Measurements from ENCODE around the gene DDX4.
"Not testable (repeated sequence)": the region's sequence is repeated elsewhere in the genome, so short reads cannot be mapped to it uniquely, and the experiment has no call there.

DDX4 gene

DNA sequence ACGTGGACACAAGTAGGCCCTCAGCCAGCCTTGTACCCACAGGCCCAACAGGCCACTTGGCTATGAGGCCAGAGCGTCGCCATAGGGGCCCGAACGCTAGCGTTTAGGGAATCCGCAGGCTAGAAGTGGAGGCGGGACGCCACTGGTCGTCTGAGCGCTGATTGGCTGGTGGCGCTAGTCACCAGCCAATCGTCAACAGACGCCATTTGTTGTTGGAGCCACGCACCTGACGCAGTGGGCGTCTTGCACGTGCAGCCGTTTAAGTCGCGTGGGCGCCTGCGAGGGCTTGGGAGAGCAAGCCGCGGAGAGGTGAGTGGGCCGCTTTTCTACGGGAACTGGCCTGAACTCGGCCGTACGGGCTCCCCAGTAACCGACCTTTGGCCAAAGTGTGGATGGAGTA lies at the start of gene DDX4:
DDX4 (plus strand) TSS at position 269 of the 400 bp plus-strand sequence. CDS start 903 bp downstream, outside the sequence.
- DNase-seq (ENCODE audit: low spot score): no peak

DNA sequence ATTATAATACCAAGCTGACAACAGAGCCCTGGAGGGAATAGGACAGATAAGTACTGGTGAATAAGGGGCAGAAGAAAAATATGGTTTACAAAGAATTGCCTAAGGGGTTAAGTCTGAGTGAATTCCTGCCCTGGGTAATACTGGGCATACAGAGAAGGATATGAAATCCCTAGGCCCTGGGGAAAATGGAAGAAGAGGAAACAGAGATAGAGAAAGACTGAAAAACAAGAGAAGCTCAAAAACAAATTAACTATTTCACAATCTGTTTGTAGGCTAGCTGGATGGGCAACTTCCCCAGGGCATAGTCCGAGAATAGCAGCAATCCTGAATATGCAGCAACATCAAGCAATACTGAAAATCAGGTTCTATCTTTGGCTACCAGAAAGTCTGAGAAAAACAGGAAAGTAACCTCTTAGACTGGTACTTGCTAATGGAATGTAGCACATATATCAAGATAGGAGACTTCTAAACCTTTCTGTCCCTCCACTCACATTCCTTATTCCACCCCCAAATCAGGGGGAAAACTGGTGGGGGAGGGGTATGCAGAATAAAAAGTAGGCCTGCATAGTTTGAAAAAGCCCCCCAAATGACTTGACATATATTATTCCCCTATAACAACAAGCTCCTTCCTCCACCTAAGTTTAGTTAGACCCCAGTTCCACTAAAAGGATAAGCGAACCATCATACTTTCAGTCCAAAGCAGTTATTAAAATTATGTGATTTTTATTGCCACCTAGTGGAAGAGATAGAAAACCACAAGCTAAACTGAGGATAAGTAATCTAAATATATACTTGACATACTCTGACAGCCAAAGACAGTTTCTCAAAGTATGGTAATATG lies 46.4 kb upstream of the DDX4 start:
- DNase-seq (ENCODE audit: low spot score): no peak

DNA sequence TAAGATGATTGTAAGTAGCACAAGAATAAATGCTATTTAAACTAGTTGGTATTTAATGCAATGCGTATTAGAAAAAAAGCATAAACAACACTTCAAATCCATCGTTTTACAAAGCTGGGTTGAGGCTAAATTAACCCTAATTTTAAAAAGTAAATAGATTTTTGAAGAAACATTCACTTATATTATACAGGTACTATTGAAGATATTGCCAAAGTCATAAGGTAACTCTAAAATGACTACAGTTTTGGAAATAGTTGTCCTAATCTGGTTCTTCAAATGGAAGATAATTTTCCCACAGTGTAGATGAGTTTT lies 45.8 kb upstream of the DDX4 start:
- DNase-seq (ENCODE audit: low spot score): no peak

DNA sequence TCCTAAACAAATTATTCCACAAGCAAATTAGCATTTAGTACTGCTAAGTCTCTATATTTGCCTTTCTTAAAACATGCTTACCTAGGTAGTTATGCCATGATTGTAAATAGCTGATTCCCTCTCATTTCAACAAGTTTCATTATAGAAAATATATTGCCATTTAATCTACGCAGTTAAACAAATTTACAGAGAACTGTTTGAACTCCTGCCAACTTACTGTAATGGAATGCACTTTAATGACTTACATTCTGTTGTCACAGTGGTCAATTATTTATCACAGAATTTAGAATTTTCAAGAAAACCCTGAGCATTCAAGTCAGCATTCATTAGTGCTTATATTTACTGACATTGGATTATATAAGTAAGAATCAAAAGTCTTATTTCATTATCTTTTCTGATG lies 45.4 kb upstream of the DDX4 start:
- no peak for DNase-seq (ENCODE audit: low spot score)

DNA sequence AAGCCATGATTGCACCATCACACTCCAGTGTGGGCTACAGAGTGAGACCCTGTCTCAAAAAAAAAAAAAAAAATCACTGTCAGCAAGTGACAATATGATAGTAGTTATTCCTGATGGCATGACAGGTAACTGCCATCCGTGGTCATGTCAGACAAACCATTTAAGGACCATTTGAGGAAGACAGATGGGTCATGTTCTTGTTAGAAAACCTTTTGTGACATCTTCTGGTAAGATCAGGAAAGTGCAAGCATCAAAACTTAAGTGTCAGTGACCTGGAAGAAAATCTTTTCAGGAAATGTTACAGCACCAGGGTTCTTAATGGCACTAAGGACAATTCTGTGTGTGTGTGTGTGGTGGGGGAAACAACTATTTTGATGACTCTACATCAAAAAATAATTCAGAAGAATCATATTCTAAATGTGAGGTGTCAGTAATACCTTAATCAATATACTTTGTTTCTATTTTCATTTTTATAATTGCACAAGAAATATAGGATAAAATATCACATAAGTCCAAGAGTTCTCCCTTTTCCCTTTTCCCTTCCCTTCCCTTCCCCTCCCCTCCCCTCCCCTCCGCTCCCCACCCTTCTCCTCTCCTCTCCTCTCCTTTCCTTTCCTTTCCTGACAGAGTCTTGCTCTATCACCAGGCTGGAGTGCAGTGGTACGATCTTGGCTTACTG lies 43.6 kb upstream of the DDX4 start:
- DNase-seq (ENCODE audit: low spot score): no peak

DNA sequence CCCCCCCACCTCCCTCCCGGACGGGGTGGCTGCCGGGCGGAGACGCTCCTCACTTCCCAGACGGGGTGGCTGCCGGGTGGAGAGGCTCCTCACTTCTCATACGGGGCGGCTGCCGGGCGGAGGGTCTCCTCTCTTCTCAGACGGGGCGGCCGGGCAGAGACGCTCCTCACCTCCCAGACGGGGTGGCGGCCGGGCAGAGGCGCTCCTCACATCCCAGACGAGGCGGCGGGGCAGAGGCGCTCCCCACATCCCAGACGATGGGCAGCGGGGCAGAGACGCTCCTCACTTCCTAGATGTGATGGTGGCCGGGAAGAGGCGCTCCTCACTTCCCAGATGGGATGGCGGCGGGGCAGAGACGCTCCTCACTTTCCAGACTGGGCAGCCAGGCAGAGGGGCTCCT lies 41.2 kb upstream of the DDX4 start:
- DNase-seq (ENCODE audit: low spot score): not testable (repeated sequence)

DNA sequence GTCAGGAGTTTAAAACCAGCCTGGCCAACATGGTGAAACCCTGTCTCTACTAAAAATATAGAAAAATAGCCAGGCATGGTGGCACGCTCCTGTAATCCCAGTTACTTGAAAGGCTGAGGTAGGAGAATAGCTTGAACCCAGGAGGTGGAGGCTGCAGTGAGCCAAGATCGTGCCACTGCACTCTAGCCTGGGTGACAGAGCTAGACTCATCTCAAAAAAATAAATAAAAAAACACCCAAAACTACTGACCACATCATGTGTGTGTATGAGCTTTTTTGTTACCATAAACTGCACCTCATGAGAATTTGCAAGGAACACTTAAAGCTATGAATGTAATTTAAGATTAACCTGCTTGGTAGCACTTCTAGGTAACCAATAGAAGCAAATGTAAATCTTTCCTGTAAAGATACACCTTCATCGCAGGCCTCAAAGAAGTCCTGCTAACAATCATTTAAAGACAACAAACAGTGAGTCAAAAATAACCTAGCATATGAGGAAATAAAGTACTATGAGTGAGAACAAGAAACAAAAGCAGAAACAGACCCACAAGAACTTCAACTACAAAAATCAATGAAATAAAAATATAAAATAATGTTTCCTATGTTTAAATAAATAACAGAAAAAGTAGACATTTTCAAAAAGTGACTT lies 38.7 kb upstream of the DDX4 start:
- DNase-seq (ENCODE audit: low spot score): no peak

DNA sequence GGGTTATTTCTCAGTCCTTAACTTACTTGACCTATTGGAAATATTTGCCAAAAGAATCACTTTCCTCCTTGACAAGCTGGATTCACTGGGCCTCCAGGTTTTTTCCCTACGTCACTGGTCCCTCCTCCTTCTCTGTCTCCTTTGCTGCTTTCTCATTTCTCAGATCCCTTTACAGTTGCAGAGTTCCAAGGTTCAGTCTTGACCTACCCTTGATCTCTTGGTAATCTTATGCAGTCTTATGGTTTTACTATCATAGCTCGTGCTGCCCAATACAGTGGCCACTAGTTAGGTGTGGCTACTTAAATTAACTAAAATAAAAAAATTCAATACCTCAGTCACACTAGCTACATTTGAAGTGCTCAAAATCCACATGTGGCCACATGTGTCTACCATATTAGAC lies 37.1 kb upstream of the DDX4 start:
- DNase-seq (ENCODE audit: low spot score): no peak

DNA sequence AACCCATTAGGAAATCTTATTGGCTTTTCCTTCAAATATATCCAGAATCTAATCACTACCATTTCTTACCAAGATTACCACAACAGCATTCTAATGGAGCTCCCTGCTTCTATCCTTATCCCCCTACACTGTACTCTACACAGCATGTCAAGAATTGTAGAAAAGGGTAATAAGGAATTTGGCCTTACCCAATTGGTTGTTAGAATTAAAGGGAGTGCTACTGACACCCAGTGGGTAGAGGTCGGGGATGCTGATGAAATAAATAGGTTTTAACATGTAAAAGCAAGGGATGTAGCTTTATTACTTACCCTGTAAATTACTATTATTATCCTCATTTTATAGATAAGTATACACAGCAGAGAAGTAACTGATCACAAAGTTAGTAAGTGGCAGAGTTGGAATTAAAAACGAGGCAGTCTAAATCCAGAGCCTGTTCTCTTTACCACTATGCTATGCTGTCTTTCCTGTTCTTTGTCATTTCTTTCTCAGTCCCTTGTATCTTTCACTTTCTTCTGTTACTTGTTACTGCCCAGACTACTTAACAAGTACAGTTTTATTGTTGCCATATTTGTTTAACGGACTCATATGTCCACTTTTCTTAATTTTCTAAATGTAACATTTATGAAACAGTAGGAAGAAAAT lies 36.3 kb upstream of the DDX4 start:
- DNase-seq (ENCODE audit: low spot score): no peak

DNA sequence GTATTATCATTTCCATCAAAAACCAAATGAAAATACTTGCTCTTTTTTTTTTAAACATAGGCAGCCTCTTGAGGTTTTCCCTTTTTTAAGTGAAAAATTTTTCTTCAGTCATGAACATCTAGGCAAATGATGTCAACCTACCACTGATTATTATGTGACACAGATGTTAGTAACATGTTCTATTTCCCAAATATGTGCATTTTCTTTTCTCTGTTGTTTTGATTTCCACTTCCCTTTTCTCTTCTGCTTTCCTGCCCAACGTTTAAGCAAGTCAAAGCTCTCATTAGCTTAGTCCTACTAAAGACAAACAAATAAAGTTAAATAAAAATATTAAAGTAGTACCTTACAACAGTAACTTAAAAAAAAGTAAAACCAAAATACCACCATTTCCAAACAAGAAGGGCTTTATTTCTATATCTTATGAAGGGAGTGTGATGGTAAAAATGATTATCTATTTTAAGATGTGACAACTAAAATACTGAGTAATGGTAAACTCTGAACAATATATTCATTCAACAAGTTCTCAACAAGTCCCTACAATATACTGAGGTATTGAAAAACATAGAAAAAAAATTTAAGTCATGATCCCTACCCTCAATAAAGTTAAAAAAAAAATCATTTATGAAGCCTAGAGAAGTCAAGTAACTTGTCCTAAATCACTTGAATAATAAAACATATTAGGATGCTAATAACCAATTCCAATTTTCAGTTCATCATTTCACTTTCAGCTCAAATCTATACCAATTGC lies 35.1 kb upstream of the DDX4 start:
- DNase-seq (ENCODE audit: low spot score): no peak

DNA sequence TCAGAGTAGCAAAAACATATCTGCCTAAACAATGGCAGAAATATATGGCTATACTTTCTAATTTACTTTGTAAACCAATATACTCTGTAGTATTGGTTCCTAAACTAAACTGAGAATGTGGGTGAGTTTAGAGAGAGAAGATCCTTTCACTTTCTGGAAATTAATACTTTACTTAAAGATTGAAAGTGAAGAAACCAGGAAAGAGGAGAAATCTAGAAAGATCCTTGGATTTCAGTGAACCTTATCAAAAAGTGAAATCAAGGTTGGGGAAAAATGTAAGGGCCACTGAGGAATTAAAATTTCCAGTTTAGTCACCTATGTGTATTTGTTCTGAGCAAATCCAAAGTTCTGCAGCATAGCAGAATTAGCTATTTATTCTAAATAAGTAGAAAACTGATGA lies 31.6 kb upstream of the DDX4 start:
- DNase-seq (ENCODE audit: low spot score): no peak

DNA sequence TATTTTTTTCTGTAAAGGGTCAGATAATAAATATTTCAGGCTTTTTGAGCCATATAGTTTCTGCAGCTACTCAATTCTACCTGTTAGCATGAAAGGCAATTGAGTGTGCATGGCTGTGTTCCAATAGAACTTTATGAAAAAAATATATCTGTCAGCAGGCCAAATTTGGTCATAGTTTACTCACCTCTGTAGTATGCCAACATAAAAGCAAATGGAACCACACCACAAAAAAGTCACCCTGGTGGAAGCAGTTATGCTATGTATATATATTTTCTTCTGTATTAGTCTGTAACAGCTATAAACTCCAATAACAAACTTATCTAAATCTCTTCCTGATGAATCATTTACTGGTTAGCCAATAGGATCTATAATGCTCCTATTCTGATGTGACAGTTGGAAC lies 29.1 kb upstream of the DDX4 start:
- DNase-seq (ENCODE audit: low spot score): no peak

DNA sequence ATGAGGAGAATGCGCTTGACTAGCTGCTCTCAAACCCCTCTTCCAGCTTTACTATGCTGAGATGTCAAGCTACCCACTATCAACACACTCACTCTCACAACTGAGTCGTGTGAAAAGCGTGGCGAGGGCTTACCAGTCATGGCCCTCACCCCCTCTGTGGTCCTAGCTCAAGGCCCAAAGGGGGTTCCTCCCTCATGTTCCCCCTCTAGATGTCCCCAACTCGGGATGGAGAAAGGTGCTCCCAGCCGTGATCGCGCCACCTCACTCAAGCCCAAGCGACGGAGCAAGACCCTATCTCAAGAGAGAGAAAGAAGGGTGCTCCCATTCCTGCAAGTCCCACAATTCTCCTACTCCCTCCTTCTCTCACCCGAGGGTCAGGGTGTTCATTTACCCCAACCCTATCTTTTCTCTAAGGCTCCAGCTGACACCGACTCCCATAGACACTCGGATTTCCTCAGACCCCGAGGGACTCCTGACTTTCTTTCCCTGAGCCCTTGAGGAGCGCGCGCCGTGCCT lies 26.3 kb upstream of the DDX4 start:
- DNase-seq (ENCODE audit: low spot score): no peak

DNA sequence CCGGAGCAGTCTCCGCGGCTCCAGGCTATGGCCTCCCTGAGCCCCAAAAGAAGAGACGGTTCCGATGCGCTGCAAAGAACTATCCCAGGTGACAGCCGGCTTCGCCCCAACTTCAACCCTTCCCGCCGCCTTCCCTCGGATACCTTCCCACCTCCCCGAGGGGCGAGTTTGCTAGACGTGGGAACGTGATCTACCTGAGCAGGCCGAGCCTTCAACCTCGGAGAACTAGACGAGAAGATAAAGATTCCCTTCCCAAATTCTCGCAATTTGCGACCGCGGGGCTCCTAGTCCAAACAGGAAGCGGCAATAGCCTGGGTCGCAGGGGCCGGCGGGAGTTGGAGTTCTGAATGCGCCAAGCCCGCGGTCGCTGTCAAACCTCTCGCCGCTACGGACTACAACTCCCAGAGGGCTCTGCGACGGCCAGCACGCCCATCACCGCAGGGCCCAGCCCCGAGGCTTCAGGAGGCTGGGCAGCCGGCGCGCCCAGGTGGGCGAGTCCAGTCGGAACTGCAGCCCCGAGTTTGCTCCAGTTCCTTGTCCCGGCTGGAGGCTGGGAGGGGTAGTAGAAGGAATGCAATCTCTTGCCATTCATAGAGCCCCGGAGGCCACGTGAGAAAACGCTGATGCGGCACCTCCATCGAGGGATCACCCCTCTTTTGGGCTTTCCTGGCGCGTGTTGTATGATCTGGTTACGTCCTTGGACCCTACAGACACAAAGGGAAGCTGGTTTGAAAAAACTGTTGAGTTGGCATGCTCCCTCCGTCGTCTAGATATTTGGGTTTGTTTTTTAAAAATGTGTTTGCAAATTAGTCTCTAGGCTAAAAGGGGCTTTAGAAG lies 25.6 kb upstream of the DDX4 start, which contains the start of gene SLC38A9:
SLC38A9 (minus strand) TSS at position 302 of the 837 bp plus-strand sequence. CDS start 14,366 bp downstream, outside the sequence.
- peak; percentile 96 for DNase-seq (ENCODE audit: low spot score)

DNA sequence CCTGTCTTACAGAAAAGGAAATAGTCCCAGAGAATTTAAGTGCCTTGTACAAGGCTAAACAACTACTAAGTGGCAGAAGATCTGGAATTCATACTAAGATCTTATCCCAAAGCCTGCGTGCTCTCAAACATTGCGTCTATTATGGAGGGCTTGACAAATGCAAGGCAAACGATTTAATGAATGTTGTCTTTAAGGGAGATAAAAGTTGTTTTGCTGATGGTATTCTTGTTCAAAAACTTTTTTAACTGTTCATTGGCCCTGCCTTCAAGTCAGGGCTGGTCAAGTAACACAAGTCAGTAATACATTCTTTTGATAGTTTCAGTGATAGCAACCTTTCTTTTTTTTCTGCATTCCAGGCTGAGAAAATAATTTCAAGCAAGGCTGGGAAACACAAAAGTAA lies 24.0 kb upstream of the DDX4 start:
- DNase-seq (ENCODE audit: low spot score): no peak

DNA sequence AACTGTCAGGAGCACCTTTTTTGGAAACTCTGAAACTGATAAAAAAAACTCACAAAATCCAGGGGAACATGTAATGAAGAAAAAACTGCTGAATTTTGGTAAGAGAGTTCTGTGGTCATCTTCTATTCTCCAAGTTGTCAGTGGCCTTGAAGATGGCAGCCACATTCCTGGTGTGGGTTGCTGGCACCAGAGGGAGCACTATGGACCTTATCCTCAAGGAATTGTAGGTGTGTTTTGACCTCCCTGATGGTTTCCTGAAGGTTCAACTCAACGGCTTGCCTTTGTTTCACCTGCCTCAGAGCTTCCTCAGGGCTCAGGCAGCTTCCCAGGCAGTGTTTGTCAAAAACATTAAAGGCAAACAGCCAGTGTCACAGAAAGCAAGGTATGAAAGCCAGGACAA lies 23.5 kb upstream of the DDX4 start:
- no peak for DNase-seq (ENCODE audit: low spot score)

DNA sequence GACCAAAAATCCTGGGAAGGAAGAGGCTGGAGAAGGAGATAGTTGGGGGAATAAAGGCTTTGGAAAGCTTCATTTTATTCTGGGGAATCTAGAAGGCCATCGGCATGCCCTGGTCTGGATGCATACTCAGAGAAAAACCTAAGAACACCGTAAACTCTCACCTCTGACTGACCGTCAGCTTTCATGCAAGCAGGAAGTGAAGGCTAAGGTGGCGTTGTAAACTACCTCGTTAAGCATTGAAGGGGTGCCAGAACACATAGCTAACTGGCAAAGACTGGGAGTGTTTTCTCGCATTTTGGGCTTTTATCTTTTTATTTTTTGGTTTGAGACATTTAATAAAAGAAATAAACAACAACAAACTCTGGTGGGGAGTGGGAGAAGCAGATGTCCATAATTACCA lies 23.1 kb upstream of the DDX4 start:
- DNase-seq (ENCODE audit: low spot score): no peak

DNA sequence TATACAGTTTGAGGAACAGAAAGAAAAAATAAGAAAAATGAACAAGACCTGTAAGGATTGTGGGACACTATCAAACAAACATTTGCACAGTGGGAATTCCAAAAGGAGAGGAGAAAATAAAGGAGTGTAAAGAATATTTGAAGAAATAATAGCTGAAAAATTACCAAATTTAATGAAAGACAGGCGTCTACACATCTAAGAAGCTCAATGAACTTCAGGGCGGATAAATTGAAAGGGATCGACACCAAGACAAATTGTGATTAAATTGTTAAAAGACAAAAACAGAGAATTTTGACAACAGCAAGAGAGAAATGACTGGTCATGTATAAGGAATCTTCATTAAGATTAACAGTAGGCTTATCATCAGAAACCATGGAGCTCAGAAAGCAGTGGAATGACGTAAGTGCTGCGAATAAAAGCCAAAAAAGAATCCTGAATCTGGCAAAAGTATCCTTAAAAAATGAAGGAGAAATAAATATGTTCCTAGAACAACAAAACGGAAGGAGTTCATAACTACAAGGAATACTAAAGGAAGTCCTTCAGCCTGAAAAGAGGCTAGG lies 22.3 kb upstream of the DDX4 start:
- no peak for DNase-seq (ENCODE audit: low spot score)

DNA sequence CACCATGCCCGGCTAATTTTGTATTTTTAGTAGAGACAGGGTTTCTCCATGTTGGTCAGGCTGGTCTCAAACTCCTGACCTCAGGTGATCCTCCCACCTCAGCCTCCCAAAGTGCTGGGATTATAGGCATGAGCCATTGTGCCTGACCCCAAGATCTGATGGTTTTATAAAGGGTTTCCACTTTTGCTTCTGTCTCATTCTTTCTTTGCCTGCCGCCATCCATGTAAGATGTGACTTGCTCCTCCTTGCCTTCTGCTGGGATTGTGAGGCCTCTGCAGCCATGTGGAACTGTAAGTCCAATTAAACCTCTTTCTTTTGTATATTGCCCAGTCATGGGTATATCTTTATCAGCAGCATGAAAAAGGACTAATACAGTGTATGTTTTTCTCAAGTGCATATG lies 18.8 kb upstream of the DDX4 start:
- not testable (repeated sequence) for DNase-seq (ENCODE audit: low spot score)

DNA sequence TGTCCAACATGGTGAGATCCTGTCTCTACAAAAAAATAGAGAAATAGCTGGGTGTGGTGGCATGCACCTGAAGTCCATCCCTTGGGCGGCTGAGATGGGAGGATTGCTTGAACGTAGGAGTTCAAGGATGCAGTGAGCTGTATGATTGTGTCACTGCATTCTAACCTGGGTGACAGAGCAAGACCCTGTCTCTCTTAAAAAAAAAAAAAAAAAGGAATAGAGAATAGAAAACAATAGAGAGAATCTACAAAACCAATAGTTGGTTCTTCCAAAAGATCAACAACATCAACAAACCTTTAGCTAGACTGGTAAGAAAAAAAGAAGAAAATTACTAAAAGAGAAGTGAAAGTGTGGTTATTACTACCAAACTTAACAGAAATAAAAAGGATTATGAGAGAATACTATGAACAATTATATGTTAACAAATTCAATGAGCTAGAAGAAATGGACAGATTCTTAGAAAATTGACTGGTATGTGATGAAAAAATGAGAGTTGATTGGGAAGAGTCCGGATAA lies 17.6 kb upstream of the DDX4 start:
- DNase-seq (ENCODE audit: low spot score): no peak

Measured in ecto neural progenitor cell (in vitro differentiated cells).